Measurements from ENCODE around the gene THBS1. TPM values are rescaled to one million over a fixed set of nuclear protein-coding genes. Genes with fewer than 3 reads are reported as not detected.

Gene THBS1
- total RNA-seq, 6 experiments from 2014 or later: 7,606 to 9,130 (median 7,816) TPM

DNA sequence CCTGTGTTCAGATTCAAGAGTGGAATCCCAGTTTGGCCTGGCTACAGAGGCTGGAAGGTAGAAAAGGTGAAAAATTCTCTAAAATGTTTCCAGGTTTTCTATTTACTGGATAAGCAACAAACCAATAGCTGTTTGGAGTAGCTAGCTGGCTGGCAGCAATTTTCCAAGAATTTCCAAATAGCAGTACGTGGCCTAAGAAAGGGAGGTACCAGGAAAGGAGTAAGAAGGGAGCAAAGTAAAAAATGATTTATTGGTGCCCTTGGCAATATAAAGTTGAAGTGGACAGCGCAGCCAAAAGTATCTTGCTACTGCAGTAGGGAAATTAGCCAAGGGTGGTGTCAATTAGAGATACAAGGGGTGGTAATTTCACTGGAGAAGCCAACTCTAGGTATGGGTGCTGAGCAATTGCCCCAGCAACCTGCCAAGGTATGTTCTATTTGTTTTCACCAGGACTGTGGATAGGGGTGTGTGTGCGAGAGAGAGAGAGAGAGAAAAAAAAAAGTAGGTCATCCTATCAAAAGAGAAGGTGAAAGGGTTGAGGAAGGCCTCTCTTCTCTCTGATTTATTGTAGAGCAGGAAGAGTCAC lies 40.8 kb upstream of the THBS1 start:
- no peak overlapping the region for H3K4me3 Mint-ChIP-seq
- peaks cover 11% of the 10 kb centered on the region for H3K36me3 Mint-ChIP-seq (ENCODE audit: low read depth)
- DNase-seq: no peak
- H3K4me1 Mint-ChIP-seq (ENCODE audit: low read depth): no peaks in the 10 kb centered on the region
- H3K9me3 Mint-ChIP-seq: peaks cover 6% of the 10 kb centered on the region
- H3K27ac Mint-ChIP-seq: no peak overlapping the region
- TF ChIP-seq, protein P1, sequence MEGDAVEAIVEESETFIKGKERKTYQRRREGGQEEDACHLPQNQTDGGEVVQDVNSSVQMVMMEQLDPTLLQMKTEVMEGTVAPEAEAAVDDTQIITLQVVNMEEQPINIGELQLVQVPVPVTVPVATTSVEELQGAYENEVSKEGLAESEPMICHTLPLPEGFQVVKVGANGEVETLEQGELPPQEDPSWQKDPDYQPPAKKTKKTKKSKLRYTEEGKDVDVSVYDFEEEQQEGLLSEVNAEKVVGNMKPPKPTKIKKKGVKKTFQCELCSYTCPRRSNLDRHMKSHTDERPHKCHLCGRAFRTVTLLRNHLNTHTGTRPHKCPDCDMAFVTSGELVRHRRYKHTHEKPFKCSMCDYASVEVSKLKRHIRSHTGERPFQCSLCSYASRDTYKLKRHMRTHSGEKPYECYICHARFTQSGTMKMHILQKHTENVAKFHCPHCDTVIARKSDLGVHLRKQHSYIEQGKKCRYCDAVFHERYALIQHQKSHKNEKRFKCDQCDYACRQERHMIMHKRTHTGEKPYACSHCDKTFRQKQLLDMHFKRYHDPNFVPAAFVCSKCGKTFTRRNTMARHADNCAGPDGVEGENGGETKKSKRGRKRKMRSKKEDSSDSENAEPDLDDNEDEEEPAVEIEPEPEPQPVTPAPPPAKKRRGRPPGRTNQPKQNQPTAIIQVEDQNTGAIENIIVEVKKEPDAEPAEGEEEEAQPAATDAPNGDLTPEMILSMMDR (IDR thresholded peaks at IDR 0.05): no peak
- no peaks in the 10 kb centered on the region for H3K27me3 Mint-ChIP-seq (ENCODE audit: insufficient read depth)

DNA sequence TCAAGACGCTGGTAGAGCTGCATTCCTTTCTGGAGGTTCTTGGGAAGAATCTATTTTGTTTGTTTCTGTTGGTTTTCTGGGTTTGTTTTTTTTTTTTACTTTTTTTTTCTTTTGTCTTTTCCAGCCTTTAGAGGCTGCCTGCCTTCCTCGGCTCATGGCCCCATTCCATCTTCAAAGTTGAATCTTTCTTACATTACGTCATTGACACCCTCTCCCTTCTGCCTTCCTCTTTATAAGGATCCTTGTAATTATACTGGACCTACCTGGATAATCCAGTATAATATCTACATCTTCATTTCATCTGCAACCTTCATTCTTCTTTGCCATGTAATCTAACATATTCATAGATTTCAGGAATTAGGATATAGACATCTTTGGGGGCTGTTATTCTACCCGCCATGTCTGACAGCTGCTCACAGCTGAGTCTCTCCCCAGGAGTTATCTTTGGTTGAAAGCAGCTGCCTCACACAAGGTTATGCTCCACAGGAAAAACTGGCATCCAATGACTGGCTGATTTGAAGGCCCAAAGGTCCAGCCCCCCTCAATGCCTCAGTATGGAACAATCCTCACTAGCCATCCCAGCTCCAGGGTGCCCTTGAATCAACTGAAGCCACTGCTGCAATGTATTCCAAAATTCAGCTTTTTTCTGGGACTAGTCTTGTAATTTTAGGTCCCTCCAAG lies 38.4 kb upstream of the THBS1 start:
- Mint-ChIP-seq H3K9me3 (peaks cover 18% of the 10 kb centered on the region), H3K4me1 (ENCODE audit: low read depth) (no peaks in the 10 kb centered on the region), H3K27ac (no peak overlapping the region), H3K27me3 (ENCODE audit: insufficient read depth) (no peaks in the 10 kb centered on the region), H3K36me3 (ENCODE audit: low read depth) (peaks cover 24% of the 10 kb centered on the region), H3K4me3 (no peak overlapping the region)
- DNase-seq: no peak
- TF ChIP-seq, protein P1 (IDR thresholded peaks at IDR 0.05): no peak

DNA sequence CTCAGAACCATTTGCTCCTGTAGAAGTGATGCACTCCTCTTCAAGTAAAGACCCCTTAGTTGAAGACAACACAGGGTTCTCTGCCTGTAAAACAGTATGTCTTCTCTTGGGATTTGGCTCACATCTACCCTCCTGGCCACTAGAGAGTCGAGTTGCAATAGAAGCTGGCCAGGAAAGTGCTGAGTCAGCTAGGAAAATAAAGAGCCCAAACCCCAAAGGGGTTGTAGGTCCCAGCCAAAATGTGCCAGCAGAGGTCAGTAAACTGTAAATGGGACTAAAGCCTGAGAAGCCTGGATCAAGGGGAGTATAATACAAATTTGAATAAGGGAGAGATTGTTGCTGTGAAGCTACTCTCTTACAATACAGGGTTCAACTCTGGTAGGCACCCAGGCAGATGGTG lies 37.2 kb upstream of the THBS1 start:
- DNase-seq: no peak
- TF ChIP-seq, protein P1 (IDR thresholded peaks at IDR 0.05): no peak

DNA sequence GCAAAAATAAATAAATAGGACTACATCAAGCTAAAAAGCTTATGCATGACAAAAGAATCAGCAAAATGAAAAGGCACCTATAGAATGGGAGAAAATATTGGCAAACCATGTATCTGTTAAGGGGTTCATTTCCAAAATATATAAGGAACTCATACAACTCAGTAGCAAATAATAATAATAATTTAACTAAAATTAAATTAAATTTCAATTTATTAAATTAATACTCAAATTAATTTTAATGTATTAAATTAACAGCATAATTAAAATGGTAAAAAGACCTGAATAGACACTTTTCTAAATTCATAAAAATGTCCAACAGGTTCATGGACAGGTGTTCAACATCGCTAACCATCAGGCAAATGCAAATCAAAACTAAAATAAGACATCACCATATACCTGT lies 34.0 kb upstream of the THBS1 start:
- no peak for DNase-seq
- Mint-ChIP-seq H3K4me1 (ENCODE audit: low read depth) (no peaks in the 10 kb centered on the region), H3K9me3 (peaks cover 18% of the 10 kb centered on the region), H3K36me3 (ENCODE audit: low read depth) (peaks cover 24% of the 10 kb centered on the region), H3K27ac (no peak overlapping the region), H3K27me3 (ENCODE audit: insufficient read depth) (no peaks in the 10 kb centered on the region), H3K4me3 (no peak overlapping the region)
- TF ChIP-seq, protein P1 (IDR thresholded peaks at IDR 0.05): no peak

More for the DNA sequence above, 37.2 kb upstream of the THBS1 start:
- Mint-ChIP-seq H3K9me3 (peaks cover 18% of the 10 kb centered on the region), H3K4me3 (no peak overlapping the region), H3K27me3 (ENCODE audit: insufficient read depth) (no peaks in the 10 kb centered on the region), H3K27ac (no peak overlapping the region), H3K4me1 (ENCODE audit: low read depth) (no peaks in the 10 kb centered on the region), H3K36me3 (ENCODE audit: low read depth) (peaks cover 24% of the 10 kb centered on the region)

DNA sequence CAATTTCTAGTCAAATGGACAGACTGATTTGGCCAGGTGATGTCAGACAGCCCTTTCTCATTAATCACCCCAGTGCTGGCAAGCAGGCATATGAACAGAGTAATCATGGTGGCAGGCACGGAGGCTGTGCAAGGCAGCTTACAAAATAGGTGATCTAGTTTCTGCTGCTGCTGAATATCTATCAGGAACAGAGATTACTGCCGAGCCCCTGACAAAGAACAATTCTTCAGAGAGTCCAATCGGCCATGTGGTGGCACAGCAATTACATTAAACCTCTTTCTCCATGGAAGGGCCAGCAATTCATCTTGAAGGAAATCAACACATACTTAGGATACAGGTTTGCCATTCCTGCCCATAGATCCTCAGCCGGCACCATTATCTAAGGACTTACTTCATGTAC lies 32.3 kb upstream of the THBS1 start:
- TF ChIP-seq, protein P1 (IDR thresholded peaks at IDR 0.05): no peak

More for the DNA sequence above, 32.3 kb upstream of the THBS1 start:
- no peaks in the 10 kb centered on the region; the same call in 1 of the 2 replicates for H3K27me3 Mint-ChIP-seq (ENCODE audit: insufficient read depth)
- H3K36me3 Mint-ChIP-seq (ENCODE audit: low read depth): peaks cover 23% of the 10 kb centered on the region
- H3K4me3 Mint-ChIP-seq: no peak overlapping the region
- no peaks in the 10 kb centered on the region for H3K4me1 Mint-ChIP-seq (ENCODE audit: low read depth)
- H3K27ac Mint-ChIP-seq: no peak overlapping the region
- DNase-seq: no peak
- peaks cover 18% of the 10 kb centered on the region for H3K9me3 Mint-ChIP-seq

Data from HFFc6 (cell line).